Ovary (tissue), 9 donors: ENCODE measurements around the gene TNK2. TPM values are rescaled to one million over a fixed set of nuclear protein-coding genes. Genes with fewer than 3 reads are reported as not detected.

Source experiments
- DNase-seq, 5 donors: peaks; one replicate each; pipeline ENCODE4 v3.0.0-alpha.2; 2019 to 2020
- H3K27ac ChIP-seq, 2 donors: fragments of 200-600 bp; one replicate each; pipeline versions ENCODE4 v1.5.1 to v1.8.0; 2019 to 2022
- H3K27me3 ChIP-seq: fragments of 200-600 bp; one replicate; pipeline ENCODE4 v1.8.0; 2022
- H3K36me3 ChIP-seq: fragments of 200-600 bp; sonication (generic); one replicate; pipeline ENCODE4 v1.5.1; 2019
- H3K4me1 ChIP-seq: one replicate; pipeline ENCODE4 v1.8.1; 2013; ENCODE audit warnings: mild to moderate bottlenecking, moderate library complexity; ENCODE audit not compliant: insufficient read depth
- H3K4me3 ChIP-seq: fragments of 200-600 bp; sonication (generic); one replicate; pipeline ENCODE4 v1.5.1; 2017
- H3K9me3 ChIP-seq, 2 donors: fragments of 200-600 bp in 1 of 2; sonication (generic) in 1 of 2; one replicate each; pipeline versions ENCODE4 v1.5.1 to v1.8.1; 2013 to 2019; ENCODE audit warnings: mild to moderate bottlenecking in 1 of 2, moderate library complexity in 1 of 2
- EP300 ChIP-seq: sonication (generic); formaldehyde crosslinking; IDR thresholded peaks from one replicate; pipeline ENCODE4 v1.6.1; 2017; ENCODE audit warnings: antibody characterized with exemption
- POLR2A ChIP-seq: fragments of 450-650 bp; IDR thresholded peaks from one replicate; pipeline ENCODE4 v1.6.1; 2017; ENCODE audit warnings: antibody characterized with exemption, mild to moderate bottlenecking, moderate library complexity
- WGBS, 3 donors: extraction: QIAGEN DNeasy Blood & Tissue Kit in 1 of 3; methylation state at CpG; one replicate each; pipeline versions ENCODE4 v1.1.5 to v1.1.7; 2013 to 2017; 5-methylcytosine and 5-hydroxymethylcytosine counted together
- intact Hi-C, 4 donors: fragments of 100-400 bp; cut with DNase I; formaldehyde crosslinking; loops; one replicate each; pipeline versions ENCODE4 v1.11.0 to v1.15.1; 2022 to 2023
- polyA plus RNA-seq, 2 donors: library from polyadenylated mRNA; stranded (reverse); fragments of 200-250 nt in 1 of 2; fragments of 350-450 nt in 1 of 2; fragmentation: Illumina TruSeq in 1 of 2; extraction: RNeasy Lipid Tissue Mini Kit (QIAGEN cat#74804) in 1 of 2; gene quantifications; one replicate each; pipeline ENCODE4 v1.2.3, GENCODE V29; 2013 to 2014
- total RNA-seq, 7 donors: library from RNA; depleted of rRNA in 2 of 7; stranded (reverse); fragments of >200 nt in 2 of 7; fragmentation: NEBNext Ultra II Directional in 3 of 7; extraction: Animal tissue kit (Norgen Biotek cat#: 25700) in 3 of 7; gene quantifications; one replicate each; pipeline versions ENCODE4 v1.1.0 to v1.2.4, GENCODE V29; 2016 to 2023
- TF ChIP-seq, protein P1 (sequence below), 3 donors: fragments of 450-650 bp in 2 of 3; fragments of 200-600 bp in 1 of 3; IDR thresholded peaks; one replicate each; pipeline versions ENCODE4 v1.5.1 to v1.8.0; 2016 to 2022; ENCODE audit warnings: antibody characterized with exemption in 3 of 3, mild to moderate bottlenecking in 1 of 3
- donor health status: DM: no; HTN: no; CAD: no; lungs with moderate emphysema.
- donor health status: DM: no; HTN: no; CAD: no.
- donor health status: Bipolar disorder and iron deficiency.
- donor health status: DM: yes; HTN: yes; CAD: no.
- donor health status: DM: no; HTN: no; CAD: no.
- donor health status: DM: yes; HTN: yes; CAD: no.

TNK2 gene
- total and polyA plus RNA-seq, 9 donors, result 2.4 to 50.1 (median 32.4) TPM

DNA sequence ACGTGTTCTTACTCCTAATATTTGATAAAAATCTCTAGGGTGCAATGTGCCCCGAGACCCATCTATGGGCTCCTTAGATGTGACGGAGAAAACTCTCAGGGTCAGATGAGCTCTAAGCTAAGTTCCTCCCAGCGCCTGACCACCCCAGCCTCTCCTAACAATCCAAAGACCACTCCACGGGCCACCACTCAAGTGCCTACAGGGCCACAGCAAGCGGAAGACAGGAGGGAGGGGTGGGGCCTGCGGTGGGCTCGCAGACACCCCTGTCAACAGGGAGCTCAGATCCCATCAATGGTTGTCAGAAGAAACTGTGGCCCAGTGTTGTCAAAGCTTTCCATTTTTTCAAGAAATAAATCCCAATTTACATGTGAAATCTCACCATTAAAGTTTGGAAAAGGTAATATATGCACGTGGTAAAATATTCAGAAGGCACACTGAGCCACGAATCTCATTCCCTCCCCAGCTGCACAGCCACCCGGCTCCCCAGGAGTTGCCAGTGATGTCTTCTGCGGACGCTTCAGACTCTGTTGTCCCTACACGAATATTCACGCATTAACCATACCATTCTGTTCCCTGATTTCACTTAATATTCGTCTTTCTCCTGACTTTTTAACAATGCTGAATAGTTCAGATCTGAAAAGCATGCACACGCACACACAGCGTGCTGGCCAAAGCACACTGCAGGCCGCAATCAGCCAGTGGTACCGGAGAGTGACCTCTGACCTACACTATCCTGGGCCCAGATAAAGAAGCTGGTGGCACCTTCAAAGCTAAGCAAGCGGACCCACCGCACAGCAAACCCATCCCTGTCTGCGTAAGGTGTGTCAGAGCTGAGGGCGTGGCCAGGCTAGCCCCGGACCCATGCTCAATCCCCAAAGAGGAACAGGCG is 19.1 kb downstream of the TNK2 start:
- TF ChIP-seq, protein P1, sequence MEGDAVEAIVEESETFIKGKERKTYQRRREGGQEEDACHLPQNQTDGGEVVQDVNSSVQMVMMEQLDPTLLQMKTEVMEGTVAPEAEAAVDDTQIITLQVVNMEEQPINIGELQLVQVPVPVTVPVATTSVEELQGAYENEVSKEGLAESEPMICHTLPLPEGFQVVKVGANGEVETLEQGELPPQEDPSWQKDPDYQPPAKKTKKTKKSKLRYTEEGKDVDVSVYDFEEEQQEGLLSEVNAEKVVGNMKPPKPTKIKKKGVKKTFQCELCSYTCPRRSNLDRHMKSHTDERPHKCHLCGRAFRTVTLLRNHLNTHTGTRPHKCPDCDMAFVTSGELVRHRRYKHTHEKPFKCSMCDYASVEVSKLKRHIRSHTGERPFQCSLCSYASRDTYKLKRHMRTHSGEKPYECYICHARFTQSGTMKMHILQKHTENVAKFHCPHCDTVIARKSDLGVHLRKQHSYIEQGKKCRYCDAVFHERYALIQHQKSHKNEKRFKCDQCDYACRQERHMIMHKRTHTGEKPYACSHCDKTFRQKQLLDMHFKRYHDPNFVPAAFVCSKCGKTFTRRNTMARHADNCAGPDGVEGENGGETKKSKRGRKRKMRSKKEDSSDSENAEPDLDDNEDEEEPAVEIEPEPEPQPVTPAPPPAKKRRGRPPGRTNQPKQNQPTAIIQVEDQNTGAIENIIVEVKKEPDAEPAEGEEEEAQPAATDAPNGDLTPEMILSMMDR (IDR thresholded peaks at IDR 0.05), result no peak
- TF ChIP-seq EP300, result no peak
- TF ChIP-seq POLR2A, result no peak
- peaks cover 23% of the 10 kb centered on the region for H3K4me1 ChIP-seq
- H3K4me3 ChIP-seq, result no peak overlapping the region
- no peaks in the 10 kb centered on the region for H3K9me3 ChIP-seq
- no peak overlapping the region for H3K27ac ChIP-seq
- no peak for DNase-seq
- H3K27me3 ChIP-seq, result no peaks in the 10 kb centered on the region
- WGBS, 3 donors, result 92 to 94% (median 92%) methylated on average over 26 of the region's 26 CpGs
- intact Hi-C loops, result no loop called here
- H3K36me3 ChIP-seq, result no peaks in the 10 kb centered on the region

DNA sequence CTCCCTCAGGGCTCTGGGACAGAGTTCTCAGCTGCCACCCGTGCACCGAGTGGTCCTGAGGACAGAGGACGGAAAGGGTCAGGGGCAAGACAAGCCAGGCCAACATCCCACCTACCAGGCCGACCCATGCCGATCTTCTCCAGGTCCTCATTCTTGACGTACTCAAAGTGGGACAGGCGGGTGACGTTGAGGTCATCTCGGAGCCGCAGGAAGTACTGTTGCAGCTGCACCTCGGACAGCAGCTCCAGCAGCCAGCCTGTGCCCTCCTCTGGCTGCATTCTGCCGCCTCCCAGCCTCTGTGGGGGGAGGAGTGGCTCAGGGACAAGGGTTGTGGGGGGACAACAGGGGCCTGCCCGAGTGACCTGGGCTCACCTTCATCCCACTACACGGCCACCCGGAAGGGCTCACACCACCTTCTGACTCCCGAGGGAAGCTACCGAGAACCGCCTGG is 20.0 kb downstream of the TNK2 start:
- H3K9me3 ChIP-seq, result no peaks in the 10 kb centered on the region
- peaks cover 23% of the 10 kb centered on the region for H3K4me1 ChIP-seq
- no peaks in the 10 kb centered on the region for H3K27me3 ChIP-seq
- TF ChIP-seq EP300 (no peak), POLR2A (no peak)
- TF ChIP-seq, protein P1 (IDR thresholded peaks at IDR 0.05), result no peak
- no peak for DNase-seq
- H3K36me3 ChIP-seq, result no peaks in the 10 kb centered on the region
- no peak overlapping the region for H3K4me3 ChIP-seq
- 88 to 92% (median 91%) methylated on average over 18 of the region's 18 CpGs for WGBS, 3 donors
- H3K27ac ChIP-seq, result no peak overlapping the region
- intact Hi-C loops, result no loop called here

DNA sequence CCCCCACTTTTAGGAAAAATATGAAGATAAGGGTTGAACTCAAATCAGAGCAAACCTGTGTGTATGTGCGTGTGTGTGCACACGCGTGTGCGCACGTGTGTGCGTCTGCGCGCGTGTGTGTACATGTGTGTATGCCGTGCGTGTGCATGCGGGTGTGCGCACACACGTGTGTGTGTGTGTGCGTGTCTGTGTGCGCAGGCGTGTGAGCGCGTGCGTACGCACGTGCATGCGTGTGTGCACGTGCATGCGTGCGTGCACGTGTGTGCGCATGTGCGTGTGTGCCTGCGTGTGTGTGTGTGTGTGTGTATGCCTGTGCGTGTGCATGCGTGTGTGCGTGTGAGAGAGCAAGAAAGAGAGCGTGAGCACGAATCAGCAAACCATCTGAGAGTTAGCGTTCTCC is 20.7 kb downstream of the TNK2 start:
- no peaks in the 10 kb centered on the region for H3K36me3 ChIP-seq
- intact Hi-C loops, result no loop called here
- H3K4me3 ChIP-seq, result no peak overlapping the region
- WGBS, 3 donors, result 91 to 95% (median 94%) methylated on average over 36 of the region's 36 CpGs
- TF ChIP-seq, protein P1 (IDR thresholded peaks at IDR 0.05), result no peak
- no peak for TF ChIP-seq POLR2A
- no peak for TF ChIP-seq EP300
- H3K9me3 ChIP-seq, result no peaks in the 10 kb centered on the region
- H3K27me3 ChIP-seq, result no peaks in the 10 kb centered on the region
- DNase-seq, result no peak
- H3K27ac ChIP-seq, result no peak overlapping the region
- peaks cover 17% of the 10 kb centered on the region for H3K4me1 ChIP-seq

DNA sequence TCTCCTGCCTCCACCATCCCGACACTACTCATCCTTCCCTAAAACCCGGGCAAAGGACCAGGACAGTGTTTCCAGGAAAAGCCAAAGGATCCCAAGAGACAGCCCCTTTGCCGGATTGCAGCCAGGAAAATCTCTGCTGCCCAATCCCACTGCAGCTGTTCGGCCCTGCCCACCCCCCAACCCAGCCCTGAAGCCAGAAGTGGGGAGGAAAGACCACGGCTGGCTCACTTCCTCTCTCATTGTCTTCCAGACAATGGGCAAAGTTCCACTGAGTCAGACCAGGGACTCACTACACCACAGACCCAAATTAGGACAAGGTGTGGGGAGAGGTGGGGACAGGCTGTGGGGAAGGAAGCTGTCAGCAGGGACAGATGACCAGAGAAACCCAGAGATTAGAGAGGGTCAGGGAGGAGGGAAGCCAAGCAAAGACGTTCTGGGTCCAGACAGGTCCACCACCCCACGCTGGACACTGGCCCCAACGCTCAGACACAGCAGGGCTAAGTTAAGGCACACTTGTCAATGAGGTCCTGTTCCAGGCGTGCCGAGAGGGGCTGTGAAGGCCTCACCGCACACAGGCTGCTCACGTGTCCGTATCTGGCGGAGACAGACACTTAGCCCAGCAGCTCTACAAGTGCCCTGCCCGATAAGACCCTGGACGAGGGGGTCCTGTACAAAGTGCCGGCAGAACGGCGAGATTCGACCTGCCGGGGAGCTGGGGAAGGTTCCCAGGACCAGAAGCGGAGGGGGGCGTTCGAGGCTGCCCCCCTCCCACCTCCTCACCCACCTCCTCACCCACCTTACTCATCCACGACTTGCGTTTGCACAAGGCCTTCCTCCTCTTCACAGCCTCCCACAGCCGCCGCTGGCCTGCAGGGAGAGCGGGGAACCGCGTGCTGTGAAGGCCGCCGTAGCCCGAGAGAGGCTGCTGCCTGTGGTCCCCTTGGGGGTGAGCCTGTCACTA is 21.9 kb downstream of the TNK2 start:
- H3K4me3 ChIP-seq, result no peak overlapping the region
- H3K4me1 ChIP-seq, result peaks cover 16% of the 10 kb centered on the region
- no peak for DNase-seq
- H3K27me3 ChIP-seq, result no peaks in the 10 kb centered on the region
- WGBS, 3 donors, result 79 to 82% (median 80%) methylated on average over 34 of the region's 34 CpGs
- intact Hi-C loops, result no loop called here
- no peak for TF ChIP-seq EP300
- TF ChIP-seq POLR2A, result no peak
- TF ChIP-seq, protein P1 (IDR thresholded peaks at IDR 0.05), result no peak
- no peak overlapping the region for H3K27ac ChIP-seq
- no peaks in the 10 kb centered on the region for H3K9me3 ChIP-seq
- no peaks in the 10 kb centered on the region for H3K36me3 ChIP-seq
